T follicular helper cell (primary cell): ENCODE results near the gene TLX3.
"Not testable (repeated sequence)": the region's sequence is repeated elsewhere in the genome, so short reads cannot be mapped to it uniquely, and the experiment has no call there.

Experiments
- DNase-seq: peaks from one replicate; pipeline ENCODE4 v3.0.0-alpha.2; 2020; ENCODE audit warnings: low read depth

The TLX3 gene

GRCh38 chr5:171323806-171324632, 15.0 kb downstream of the TLX3 start:
- DNase-seq, result no peak

- DNase-seq, result no peak
These were observed 21.0 kb downstream of the TLX3 start for GRCh38 chr5:171330021-171330420.

DNA sequence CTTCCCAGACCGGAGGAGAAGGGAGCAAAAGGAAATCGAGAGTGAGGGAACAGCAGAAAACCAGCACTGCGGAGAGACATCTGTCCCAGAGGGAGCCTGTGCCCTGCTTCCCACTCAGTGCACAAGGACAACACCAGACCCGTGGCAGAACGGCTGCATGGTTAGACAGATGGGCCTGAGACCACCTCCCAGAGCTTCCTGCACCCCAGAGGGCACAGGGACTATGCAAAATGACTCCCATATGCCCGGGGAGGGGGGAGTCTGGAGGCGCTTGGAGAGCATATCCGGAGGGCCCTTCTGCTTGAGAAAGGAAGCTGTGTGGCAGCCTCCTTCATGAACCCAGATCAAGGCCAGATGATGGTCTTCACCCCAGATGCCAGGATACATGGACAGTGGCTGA, 26.6 kb downstream of the TLX3 start:
- DNase-seq, result no peak

DNA sequence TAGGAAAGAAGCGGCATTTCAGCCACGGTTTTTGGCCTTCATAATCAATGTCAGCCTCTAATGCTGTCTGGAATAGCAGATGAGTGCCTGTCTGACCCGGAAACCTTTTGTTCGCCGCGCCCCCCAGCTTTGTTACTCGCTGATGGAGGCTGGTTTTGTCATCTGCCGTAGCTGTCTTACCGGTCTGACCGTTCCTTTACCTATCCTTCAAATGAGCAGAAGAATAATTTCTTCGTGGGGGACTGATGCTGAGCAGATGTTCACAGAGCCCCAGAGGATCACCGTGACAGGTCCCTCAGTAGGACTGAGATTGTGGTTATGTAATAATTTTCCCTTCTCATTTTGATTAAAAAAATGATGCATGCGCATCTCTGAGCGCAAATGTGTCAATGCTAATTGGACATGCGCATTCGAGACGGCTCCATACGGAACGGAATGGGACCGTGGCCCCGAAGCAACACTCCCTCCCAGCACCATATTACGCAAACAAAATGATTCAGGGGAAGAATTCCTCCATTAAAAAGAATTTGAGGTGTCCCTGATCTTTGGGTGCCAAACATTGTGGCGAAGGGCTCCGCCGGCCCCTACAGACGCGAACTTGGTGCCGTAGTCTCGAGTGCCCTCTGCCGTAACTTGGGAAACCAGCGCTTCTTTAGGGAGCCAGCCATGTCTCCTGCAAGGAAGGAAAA, 27.6 kb downstream of the TLX3 start:
- no peak for DNase-seq

DNA sequence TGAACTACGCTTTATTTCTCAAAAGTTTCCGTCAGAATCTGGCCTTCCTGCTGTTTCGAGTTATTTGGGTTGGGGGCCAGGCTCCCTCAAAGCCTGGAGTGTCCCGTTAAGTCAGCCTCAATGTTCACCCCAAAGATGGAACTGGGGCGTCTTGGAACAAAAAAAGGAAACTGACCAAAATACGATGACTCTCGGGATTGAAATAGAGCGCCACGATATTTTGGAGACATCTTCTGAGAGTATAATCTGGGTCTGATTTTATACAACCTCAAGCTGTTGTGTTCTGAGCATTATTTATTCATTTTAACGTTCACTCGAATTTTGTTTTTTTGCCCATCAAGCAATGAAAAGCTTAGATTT, 28.1 kb downstream of the TLX3 start:
- no peak for DNase-seq

DNA sequence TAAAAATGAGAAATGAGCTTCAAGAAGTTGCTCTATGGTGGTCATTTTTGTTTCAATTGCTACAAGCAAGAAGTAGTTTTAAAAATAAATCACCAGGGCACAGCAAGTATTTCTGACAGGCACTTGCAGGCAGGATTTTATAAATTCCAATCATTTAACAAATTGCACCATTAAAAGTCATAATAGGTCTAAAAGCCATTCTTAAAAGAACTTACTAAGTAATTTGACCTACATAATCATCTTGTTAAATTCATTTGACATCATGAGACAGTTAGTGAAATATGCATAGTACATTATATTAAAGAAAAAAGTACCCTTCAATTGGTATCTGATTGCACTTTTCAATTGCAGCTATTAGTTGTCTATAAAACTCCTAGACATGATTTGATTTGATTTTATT, 31.0 kb downstream of the TLX3 start:
- DNase-seq, result no peak

GRCh38 chr5:171340491-171340890, 31.4 kb downstream of the TLX3 start:
- DNase-seq, result no peak

DNA sequence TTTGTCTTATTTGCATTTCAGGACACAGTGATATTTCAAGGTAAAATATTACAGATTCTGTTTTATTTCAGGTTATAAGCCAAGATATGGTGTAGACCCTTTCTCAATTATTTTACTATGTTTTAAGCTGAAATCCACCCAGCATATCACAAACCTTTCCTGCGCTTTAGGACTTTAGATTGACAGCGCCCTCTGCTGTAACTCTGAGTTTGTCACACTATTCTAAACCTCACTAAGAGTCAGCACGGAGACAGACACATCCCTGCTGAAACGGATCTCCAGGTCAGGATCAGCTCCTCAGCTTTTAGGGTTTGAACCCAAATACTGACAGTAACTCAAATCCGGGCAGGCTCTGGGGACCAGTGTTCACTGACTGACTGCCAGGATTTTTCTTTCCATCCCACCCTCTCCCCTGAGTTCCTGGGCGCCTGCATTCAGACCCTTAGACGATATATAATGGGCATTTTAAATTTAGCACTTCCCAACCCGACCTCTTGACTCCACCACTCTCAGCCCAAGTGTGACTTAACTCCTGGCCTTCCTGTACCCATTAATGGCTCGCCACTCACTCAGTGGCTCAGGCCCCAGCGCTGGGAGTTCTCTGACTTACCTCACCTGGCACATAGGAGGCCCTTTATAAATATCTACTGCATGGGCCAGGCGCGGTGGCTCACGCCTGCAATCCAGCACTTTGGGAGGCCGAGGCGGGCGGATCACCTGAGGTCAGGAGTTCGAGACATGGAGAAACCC, 33.5 kb downstream of the TLX3 start:
- no peak for DNase-seq

- no peak for DNase-seq
These were observed 36.0 kb downstream of the TLX3 start for GRCh38 chr5:171344936-171345608.

DNA sequence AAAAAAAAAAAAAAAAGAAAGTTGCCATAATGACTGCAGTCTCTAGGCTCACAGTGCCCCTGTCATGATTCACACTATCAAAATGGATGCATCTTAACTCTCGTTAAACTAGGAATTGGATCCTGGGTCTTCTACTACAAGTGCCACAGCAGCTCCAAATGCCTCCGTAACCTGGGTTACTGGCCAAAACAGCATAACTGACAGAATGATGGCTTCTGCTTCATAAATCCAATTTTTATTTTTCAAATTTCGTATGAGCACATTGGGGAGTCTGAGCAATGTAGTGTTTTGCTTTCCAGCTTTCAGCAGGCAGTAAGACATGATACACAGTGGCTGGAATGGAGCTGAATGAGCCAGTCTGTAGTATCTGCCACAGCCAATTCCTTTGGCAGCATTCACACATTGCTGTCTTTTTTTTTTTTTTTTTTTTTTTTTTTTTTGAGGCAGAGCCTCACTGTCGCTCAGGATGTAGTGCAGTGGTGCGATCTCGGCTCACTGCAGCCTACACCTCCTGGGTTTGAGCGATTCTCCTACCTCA, 42.6 kb downstream of the TLX3 start:
- DNase-seq, result no peak

GRCh38 chr5:171355302-171355724, 46.3 kb downstream of the TLX3 start:
- DNase-seq, result no peak

DNA sequence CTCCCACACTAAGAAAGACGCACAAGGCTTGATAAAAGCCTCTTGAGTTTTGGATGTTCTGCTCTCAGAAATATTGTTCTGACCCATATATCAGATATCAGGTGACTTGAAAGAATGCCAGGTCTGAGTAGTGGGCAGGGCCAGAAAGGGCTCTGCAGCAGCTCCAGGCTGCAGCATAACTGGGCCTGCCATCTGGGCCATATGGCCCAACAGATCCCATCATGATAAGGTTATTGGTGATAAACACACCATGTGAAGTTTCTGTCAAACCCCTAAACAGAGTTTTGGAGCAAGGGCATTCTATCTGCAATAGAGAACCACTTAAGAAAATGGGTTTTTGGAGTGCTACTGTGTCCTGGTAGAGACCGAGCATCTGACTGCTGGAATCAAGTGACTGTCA, 48.8 kb downstream of the TLX3 start:
- DNase-seq, result no peak

- DNase-seq, result not testable (repeated sequence)
These were observed 52.1 kb downstream of the TLX3 start for GRCh38 chr5:171361151-171361550.
